Suppressor macrophage (primary cell): Measurements from ENCODE around the gene KCNJ9.
A peak's percentile ranks its signal among the peaks of the same experiment; 100 is the strongest.
"Not testable (repeated sequence)": the region's sequence is repeated elsewhere in the genome, so short reads cannot be mapped to it uniquely, and the experiment has no call there.

ENCODE experiments used
- DNase-seq, 4 experiments: peaks; one replicate each; pipeline ENCODE4 v3.0.0-alpha.2; 2020 to 2022
- total RNA-seq, 17 experiments: gene quantifications; one replicate each; lab custom pipeline; 2026; ENCODE audit warnings: mixed read lengths in 6 of 17, inconsistent platforms in 3 of 17; lab: John Stamatoyannopoulos, UW

Gene KCNJ9
- total RNA-seq: 0 to 1.4 (median 0) reads per million in 17 experiments

GRCh38 chr1:160081261-160081936 is at the start of gene KCNJ9:
KCNJ9 (plus strand) TSS chr1:160081538; CDS start chr1:160084031, 2,493 bp downstream.
- DNase-seq: peak in 2 of 4 experiments; percentile 18 to 22

- DNase-seq: peak; percentile 12 to 28 (median 16)
Measured at GRCh38 chr1:160032165-160032820, 49.0 kb upstream of the KCNJ9 start.

- no peak for DNase-seq
Measured at GRCh38 chr1:160040476-160040875, 40.9 kb upstream of the KCNJ9 start.

GRCh38 chr1:160043543-160043942 is 37.8 kb upstream of the KCNJ9 start:
- DNase-seq: no peak

GRCh38 chr1:160045653-160046052 is 35.7 kb upstream of the KCNJ9 start:
- no peak for DNase-seq

- peak; percentile 49 to 78 (median 64) for DNase-seq
Measured at GRCh38 chr1:160046494-160047110, 34.7 kb upstream of the KCNJ9 start.

GRCh38 chr1:160047111-160047991 is 34.0 kb upstream of the KCNJ9 start:
- DNase-seq: peak in 2 of 4 experiments; percentile 12 to 31

- DNase-seq: no peak
Measured at GRCh38 chr1:160048335-160048734, 33.0 kb upstream of the KCNJ9 start.

- no peak for DNase-seq
Measured at GRCh38 chr1:160049101-160049500, 32.2 kb upstream of the KCNJ9 start.

GRCh38 chr1:160050182-160050581 is 31.2 kb upstream of the KCNJ9 start:
- DNase-seq: not testable (repeated sequence)

GRCh38 chr1:160050619-160051018 is 30.7 kb upstream of the KCNJ9 start:
- no peak for DNase-seq

GRCh38 chr1:160052936-160053335 is 28.4 kb upstream of the KCNJ9 start:
- no peak for DNase-seq

- DNase-seq: no peak
Measured at GRCh38 chr1:160053548-160054365, 27.6 kb upstream of the KCNJ9 start.

GRCh38 chr1:160056648-160057169 is 24.6 kb upstream of the KCNJ9 start:
- DNase-seq: no peak

GRCh38 chr1:160058087-160058486 is 23.3 kb upstream of the KCNJ9 start:
- peak in 2 of 4 experiments; percentile 25 to 34 for DNase-seq

GRCh38 chr1:160061369-160062229 is 19.7 kb upstream of the KCNJ9 start:
- no peak for DNase-seq

GRCh38 chr1:160062230-160062532 is 19.2 kb upstream of the KCNJ9 start:
- no peak for DNase-seq

GRCh38 chr1:160063176-160063575 is 18.2 kb upstream of the KCNJ9 start:
- DNase-seq: peak; percentile 26 to 58 (median 47)

GRCh38 chr1:160064164-160064563 is 17.2 kb upstream of the KCNJ9 start:
- DNase-seq: peak in 1 of 4 experiments; percentile 25

- DNase-seq: no peak
Measured at GRCh38 chr1:160064746-160065145, 16.6 kb upstream of the KCNJ9 start.
